Upper lobe of left lung (tissue), 4 donors: ENCODE data around the gene BIN2.

ENCODE experiments used
- POLR2A ChIP-seq, 4 donors: fragments of 450-650 bp; IDR thresholded peaks; one replicate each; pipeline ENCODE4 v1.5.1; 2016 to 2017; ENCODE audit warnings: antibody characterized with exemption in 4 of 4, mild to moderate bottlenecking in 2 of 4
- POLR2AphosphoS5 ChIP-seq, 2 donors: sonication (generic); formaldehyde crosslinking; IDR thresholded peaks; one replicate each; pipeline ENCODE4 v1.5.1; 2017; ENCODE audit warnings: antibody characterized with exemption in 2 of 2
- TF ChIP-seq, protein P1 (sequence below), 6 experiments: fragments of 450-650 bp in 4 of 6; fragments of 200-600 bp in 2 of 6; sonication (generic) in 2 of 6; IDR thresholded peaks; one replicate each; pipeline ENCODE4 v1.5.1; 2016 to 2019; ENCODE audit warnings: antibody characterized with exemption in 6 of 6

DNA sequence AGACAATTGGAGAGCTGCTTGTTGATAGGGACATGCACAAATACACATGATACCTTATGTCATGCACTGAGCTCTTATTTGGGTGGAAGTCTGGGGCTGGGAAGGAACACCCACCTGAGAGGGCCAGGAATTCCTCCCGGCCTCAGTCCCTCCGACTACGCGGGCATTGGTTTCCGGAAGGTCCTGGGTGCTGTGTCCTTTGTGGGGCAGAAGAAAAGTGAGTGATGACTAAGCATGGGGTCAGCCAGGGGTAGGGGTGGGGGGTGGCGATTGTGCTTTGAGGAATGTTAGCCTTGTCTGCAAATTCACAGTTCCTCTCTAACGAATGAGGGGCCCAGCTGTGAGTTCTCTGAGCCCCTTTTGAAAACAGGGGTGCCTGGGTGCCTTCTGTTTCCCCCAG is 21.7 kb upstream of the BIN2 start:
- TF ChIP-seq POLR2A (IDR thresholded peaks at IDR 0.05) (no peak), POLR2AphosphoS5 (IDR thresholded peaks at IDR 0.05) (no peak)
- TF ChIP-seq, protein P1, sequence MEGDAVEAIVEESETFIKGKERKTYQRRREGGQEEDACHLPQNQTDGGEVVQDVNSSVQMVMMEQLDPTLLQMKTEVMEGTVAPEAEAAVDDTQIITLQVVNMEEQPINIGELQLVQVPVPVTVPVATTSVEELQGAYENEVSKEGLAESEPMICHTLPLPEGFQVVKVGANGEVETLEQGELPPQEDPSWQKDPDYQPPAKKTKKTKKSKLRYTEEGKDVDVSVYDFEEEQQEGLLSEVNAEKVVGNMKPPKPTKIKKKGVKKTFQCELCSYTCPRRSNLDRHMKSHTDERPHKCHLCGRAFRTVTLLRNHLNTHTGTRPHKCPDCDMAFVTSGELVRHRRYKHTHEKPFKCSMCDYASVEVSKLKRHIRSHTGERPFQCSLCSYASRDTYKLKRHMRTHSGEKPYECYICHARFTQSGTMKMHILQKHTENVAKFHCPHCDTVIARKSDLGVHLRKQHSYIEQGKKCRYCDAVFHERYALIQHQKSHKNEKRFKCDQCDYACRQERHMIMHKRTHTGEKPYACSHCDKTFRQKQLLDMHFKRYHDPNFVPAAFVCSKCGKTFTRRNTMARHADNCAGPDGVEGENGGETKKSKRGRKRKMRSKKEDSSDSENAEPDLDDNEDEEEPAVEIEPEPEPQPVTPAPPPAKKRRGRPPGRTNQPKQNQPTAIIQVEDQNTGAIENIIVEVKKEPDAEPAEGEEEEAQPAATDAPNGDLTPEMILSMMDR (IDR thresholded peaks at IDR 0.05): no peak
